HG03025 (cell line): Measurements from ENCODE around the gene NIM1K.
"Not testable (repeated sequence)": the region's sequence is repeated elsewhere in the genome, so short reads cannot be mapped to it uniquely, and the experiment has no call there.

ENCODE experiments used
- ATAC-seq: cut with Tn5 transposase; IDR thresholded peaks from one replicate; pipeline ENCODE4 v1.9.1; 2021; ENCODE audit warnings: mild to moderate bottlenecking, moderate library complexity; ENCODE audit not compliant: unreplicated experiment, low FRiP score

Gene NIM1K

DNA sequence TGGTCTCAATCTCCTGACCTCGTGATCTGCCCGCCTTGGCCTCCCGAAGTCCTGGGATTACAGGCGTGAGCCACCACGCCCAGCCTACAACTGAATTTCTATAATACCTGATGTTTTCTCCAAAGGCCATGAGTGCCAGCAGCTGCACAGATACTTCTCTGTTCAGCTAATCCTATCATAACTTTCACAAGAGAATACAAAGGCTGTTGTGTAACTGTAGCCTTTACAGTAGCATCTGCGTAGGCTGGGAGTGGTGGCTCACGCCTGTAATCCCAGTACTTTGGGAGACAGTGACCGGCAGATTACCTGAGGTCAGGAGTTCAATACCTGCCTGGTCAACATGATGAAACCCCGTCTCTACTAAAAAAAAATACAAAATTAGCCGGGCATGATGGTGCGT is 8.9 kb upstream of the NIM1K start:
- ATAC-seq = not testable (repeated sequence)

DNA sequence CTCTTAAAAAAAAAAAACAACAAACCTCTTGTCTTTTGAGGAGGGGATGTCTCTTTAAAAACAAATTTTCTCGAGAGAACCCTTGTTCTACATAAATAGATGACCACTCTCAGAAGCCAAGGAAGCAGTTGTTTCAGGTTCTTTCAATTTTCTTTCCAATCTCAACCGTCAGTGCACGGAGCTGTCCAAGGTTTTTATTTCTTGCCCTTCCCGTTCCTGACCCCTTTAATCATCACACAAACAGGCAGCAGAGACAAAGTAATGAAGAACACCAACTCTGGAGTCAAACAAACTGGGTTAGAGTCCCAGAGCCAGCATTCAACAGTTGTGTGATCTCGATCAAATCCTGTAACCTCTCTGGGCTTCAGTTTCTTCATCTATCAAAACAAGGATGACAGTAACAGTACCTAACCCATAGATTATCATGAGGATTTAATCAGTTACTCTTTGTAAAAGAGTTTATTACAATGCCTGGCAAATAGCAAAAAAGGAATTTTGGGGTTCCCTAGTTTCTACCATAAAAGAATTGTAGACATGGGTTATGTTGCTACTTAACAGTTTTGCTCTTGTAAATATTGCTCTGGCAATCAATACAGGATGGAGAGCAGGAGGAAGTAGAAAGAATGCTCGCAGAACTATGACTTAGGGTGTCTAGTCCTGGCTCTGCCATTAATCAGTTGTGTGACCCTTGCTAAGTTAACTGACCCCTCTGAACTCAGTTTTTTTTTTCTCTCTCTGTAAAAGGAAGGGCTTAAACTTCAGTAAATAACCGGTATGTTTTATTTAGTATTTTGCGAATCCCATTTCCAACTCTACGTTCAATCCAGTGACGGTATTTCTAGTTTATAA is 1.0 kb upstream of the NIM1K start:
- ATAC-seq = no peak

DNA sequence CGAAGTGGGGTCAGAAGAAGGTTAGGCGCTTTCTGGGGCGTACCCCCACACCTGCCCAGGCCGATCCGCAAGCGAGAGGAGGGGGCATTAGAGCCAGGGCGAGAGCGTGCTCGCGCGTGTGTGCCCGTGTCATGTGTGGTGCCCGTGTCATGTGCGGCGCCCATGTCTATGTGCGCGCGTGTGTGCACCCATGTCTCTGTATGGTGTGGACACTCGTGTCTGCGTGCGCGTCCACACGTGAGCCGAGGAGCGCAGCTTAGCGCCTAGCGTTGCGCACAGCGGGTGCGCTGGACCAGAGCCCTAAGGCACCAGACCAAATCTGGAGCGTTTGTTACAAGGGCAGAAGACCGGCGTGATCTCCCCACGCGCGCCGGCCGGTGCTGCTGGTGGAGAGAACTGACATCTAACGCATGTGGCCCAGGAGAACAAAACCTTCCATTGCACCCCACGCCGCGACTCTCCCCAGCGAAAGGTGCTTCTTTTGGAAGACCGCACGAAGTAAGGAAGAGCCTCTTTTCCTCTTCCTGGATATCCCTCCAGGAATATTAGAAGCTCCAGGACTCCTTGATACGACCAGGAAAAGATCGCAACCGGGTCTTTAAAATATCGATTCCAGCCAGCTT is 644 bp downstream of the NIM1K start:
- peak; percentile 27 for ATAC-seq

DNA sequence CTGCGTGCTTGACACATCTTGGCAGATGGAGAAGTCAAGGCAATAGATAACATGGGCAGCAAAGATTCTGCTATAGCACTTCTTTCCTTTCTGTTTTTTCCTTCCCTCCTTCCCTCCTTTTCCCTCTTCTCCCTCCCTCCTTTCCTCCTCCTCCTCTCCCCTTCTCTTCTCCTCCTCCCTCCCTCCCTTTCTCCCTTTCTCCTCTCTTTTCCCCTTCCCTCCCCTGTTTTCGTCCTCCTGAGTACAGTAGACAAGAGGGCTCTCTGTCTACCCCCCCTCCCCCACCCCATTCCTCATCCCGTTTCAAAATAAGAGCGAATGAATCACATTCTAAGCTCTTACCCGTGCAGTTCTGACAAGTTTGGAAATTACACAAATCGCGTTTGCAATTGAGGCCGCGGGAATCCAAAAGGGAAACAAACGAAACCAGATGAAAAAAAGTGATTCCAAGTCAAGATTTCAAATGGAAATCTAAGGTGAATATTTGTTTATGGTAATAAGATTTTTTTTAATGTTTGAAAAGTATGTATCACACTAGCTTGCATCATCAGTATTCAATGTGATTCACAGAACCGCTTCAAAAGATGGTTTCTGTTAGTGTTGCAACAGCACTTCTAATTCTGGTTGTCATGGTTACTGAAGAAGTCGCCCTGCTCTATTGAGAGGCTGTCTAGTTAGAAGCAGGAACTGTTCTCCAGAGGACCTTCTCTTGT is 1.3 kb downstream of the NIM1K start:
- no peak for ATAC-seq

DNA sequence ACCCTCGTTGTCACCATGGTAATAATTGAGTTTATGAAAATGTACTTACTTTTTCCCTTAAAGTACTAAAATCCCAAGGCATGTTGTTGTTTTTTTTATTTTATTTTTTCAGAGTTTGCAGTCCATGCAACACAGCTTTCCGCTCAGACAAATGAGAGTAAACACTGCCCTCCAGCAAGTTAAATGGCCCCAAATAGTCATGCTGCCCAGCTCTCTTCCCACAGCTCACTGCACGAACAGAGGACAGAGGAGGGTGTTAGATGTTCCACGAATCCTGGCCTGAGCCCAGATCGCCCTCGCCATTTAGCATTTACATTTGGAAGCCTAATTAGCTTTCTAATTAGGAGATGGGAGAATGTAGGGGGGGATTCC is 1.9 kb downstream of the NIM1K start:
- no peak for ATAC-seq

DNA sequence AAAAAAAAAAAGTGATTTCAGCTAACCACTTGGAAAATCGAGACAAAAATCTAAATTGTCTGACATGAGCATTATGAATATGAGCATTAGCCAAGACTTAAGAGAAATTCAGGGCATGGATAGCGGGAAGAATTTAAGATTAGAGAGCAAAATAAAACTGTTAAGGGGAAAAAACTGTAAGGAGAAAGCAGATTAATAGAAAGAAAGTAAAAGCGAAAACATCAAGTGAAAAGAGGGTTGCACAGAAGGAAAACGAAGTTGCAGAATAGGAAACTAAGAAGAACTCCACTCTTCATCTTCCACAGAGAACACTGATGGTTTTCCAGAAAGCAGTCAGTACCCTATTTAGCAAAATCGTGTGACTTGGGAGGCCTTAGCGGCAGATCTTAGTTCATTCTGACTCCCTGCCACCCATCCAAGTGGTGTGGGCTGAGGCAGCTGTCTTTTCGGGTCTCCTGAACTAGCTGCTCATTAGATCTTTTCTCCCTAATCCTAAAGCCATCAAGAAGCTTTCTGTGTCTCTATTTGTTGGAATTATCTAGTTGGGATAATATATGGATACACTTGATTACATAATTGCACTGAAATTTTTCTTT is 3.7 kb downstream of the NIM1K start:
- ATAC-seq = no peak

DNA sequence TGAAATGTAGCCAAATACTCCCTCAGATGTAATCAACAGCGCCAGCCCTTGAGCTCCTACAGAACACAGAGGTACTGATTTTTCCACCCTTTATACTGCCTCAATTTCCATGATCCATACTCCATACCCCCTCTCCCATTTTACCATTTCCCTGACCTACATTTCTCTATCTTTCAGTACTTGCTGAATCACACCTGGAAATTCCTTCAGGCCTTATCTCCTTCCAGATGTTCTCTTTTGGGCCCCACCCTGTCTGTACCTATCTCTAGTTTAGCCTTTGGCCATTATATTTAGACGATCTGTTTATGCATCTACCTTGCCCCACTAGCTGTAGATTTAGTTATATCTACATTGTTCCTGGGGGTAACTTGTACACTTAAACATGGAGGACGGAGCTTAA is 5.5 kb downstream of the NIM1K start:
- no peak for ATAC-seq

DNA sequence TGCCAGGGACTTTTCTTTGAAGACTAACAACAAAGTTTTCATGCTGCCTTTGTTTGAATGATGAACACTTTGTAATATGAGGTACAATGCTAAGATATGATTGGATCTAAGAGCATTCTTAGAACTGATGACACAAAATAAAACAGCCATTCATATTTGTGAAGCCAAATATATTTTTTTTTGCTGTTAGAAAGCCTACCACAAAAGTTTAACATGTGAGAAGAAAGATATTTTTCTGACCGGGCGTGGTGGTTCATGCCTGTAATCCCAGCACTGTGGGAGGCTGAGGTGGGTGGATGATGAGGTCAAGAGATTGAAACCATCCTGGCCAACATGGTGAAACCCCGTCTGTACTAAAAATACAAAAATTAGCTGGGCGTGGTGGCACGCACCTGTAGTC is 9.4 kb downstream of the NIM1K start:
- not testable (repeated sequence) for ATAC-seq

DNA sequence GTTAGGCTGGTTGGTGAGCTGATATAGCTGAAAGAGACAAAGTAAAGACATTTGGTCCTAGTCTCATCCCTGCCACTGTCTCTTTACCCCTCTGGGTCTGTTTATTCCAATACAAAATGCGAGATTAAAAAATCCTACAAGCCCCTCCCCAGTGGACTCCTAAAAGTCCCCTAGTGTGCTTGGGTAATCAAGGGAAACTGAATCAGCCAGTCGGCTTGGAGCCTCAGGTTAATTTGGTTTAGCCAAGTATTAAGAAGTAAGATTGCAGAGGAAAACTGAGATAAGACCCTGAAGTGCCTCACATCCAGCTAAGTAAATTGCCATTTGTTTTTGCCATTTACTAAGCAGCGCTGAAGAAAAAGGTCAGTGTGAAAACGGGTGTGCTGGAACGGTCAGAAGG is 10.4 kb downstream of the NIM1K start:
- ATAC-seq = no peak

DNA sequence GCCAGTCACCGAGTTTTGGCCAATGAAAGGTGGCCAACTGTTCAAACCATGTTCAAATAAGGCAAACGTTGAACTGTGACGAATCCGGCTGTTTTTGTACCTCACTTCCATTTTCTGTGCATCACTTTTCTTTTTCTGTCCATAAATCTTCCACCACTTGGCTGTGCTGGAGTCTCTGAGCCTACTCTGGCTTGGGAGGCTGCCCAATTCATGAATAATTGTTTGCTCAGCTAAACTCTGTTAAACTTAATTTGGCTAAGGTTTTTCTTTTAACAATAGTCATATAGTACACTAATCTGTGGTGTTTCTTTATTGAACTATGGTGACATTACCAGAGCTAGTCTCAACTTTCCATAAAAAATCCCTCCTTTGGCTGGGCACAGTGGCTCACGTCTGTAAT is 11.3 kb downstream of the NIM1K start:
- ATAC-seq = no peak

DNA sequence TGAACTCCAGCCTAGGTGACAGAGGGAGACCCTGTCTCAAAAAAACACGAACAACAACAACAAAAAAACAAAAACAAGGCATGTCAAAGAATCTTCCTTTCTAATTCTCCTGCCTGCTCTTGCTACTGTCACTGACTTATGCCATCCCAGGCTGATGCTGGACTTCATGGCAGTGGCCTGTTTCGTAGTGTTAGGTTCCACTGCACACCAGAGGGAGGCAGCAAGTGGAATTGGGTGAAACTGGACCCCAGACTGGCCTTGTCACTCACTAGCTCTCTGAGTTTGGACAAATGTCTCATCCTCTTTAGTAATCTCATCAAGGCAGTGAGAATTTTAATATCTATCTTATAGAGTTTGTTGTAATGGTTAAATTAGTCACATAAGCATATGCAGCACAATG is 12.9 kb downstream of the NIM1K start:
- no peak for ATAC-seq

DNA sequence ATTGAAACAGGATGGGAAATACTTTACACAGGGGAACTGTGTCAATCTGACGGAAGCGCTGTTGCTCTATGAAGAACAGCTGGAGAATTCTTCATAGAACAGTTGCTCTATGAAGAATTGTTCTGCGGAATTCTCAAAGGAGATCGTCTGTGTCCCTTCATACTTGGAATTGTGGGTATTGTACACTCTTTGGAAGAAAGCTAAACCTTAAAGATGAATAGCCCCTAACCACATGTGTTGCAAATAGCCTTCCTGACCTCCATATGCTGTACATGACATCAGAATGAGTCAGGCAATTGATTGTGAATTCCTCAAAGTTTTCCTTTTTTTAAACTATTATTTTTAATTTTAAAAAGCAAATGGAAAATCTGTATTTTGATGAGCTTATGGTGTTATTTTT is 15.6 kb downstream of the NIM1K start:
- ATAC-seq = no peak

DNA sequence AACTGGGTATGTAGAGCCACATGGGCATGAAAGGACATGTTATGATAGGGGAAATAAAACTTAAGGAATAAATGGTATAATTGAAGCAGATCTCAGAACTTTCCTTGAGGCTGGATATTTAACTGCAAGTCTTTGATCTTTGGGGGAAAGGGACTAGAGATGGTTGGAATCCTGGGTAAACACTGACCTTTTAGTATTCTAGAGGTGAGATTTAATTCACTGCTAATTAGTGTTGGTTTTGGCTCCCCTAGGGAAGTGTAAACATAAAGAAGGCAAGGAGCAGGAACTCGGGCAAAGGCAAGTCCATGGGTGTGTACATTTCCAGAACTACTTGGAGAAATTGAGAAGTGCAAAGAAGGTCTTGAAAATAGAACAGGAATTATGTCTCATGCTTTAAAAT is 16.6 kb downstream of the NIM1K start:
- no peak for ATAC-seq

DNA sequence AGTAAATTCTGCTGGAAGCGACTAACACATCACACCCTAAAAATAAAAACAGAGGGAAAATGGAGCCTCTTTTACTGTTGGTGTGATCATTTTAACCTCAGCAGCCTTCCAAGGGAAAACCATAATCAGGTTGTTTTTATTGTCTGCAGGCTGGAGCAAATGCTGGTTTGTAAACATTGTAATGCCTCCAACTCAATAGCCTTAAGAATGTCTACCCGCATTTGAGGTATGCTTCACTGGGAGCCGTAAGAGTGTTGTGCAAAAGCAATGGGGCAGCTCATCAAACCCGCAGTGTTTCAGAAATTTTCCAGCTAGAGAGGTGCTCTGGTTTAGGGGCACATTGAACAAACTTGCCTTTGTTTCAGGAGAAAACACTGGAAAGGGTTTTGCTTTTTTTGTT is 17.0 kb downstream of the NIM1K start:
- no peak for ATAC-seq

DNA sequence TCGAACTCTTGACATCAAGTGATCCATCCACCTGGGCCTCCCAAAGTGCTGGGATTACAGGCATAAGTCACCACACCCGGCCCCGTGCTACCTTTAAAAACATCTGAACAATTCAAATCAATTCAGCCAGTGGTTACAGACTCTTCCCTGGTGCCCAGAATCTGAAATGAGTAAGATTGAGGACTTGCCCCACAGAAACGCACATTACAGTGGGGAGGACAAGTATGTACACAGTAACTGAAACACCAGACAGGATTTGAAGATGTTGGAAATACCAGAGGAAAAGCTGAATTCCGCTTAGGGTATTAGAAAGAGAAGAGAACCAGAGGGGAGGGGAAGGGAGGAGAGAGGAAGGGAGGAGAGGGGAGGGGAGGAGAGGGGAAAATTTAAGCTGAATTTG is 17.8 kb downstream of the NIM1K start:
- ATAC-seq = no peak

DNA sequence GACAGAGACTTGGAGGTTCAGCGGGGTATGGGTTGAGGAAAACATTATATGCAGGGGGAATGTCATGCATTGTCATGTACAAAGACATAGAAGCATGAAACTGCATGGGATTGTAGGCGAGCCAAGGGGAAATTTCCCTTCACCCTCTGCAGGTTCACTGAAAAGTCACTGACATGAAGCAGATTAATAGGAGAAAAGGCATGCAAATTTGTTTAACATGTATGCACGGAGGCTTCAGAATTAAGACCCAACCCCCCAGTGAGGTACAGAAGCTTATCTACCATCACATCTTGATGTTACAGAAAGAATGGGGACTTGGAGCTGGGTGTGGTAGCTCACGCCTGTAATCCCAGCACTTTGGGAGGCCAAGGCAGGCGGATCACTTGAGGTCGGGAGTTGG is 18.5 kb downstream of the NIM1K start:
- ATAC-seq = no peak

DNA sequence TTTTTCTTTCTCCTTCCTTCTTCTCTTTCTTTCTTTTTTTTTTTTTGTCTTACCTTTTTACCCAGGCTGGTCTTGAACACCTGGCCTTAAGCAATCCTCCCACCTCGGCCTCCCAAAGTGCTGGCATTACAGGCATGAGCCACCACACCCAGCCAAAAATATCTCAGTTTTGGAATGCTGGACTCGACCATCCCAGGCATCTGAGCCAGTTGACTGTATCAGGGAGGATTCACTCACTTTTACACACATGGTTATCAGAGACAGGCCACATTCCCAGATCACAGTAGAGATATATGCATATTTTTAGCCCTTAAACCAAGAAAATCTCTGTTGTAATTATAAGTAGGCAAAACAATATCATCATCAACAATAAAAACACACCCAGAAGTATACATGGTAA is 21.9 kb downstream of the NIM1K start:
- no peak for ATAC-seq

DNA sequence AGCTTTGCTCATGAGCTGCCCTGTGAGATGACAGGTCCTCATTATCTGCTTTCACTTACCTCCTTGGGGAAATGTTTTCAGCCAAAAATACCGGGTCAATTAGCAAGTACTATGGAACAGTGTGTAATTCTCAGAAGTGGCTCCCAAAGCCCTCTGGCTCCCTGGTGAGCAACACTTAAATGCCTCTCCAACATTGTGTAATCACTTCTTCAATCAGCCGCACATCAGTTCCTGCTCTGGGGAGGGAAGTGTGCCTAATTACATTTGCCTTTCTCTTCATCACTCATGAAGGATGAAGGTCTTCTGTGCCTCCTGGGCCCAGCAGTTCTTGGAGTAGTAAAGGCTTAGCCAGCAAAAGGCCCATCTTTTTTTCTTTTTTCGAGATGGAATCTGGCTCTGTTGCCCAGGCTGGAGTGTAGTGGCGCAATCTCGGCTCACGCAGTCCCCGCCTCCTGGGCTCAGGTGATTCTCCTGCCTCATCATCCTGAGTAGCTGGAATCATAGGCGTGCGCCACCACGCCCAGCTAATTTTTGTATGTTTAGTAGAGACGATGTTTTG is 23.1 kb downstream of the NIM1K start:
- ATAC-seq = no peak

DNA sequence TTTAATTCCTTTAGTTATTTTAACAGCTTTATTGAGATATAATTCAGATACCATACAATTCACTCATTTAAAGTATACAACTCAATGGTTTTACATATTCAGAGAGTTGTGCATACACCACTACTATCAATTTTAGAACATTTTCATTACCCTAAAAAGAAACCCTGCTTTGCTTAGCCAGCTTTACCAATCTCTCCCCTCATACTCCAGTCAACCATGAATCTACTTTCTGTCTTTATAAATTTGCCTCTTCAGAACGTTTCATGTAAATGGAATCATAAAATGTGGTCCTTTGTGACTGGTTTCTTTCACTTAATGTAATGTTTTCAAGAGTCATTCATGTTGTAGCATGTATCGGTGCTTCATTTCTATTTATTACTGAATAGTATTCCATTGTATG is 24.9 kb downstream of the NIM1K start:
- ATAC-seq = no peak

DNA sequence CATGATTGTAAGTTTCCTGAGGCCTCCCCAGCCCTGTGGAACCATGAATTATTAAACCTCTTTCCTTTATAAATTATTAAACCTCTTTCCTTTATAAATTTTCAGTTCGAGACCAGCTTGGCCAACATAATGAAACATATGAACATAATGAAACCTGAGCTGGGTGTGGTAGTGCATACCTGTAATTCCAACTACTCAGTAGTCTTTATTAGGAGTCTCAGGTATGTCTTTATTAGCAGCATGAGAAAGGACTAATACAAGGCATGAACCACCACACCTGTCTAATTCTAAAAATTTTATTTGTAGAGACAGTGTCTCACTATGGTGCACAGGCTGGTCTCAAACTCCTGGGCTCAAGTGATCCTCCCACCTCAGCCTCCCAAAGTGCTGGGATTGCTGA is 27.1 kb downstream of the NIM1K start:
- no peak for ATAC-seq

DNA sequence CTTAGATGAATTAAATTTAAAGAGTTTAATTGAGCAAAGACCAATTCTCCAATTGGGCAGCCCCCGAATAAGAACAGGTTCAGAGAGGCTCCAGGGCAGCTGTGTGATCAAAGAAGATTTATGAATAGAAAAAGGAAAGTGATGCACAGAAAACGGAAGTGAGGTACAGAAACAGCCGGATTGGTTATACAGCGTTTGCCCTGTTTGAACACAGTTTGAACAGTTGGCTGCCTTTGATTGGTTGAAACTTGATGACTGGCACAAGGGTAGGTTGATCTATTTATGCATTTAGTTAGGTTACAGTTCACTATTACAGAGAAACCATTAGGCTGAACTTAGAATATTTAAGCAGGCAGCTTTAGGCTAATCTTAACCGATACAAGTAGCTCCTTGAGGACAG is 29.5 kb downstream of the NIM1K start:
- no peak for ATAC-seq
